ENCODE measurements around the gene KRTAP19-4.
A peak's percentile ranks its signal among the peaks of the same experiment; 100 is the strongest.

Gene KRTAP19-4

GRCh38 chr21:30497065-30497464 lies at the start of gene KRTAP19-4:
TSS of gene KRTAP19-4 (minus strand) at chr21:30497165. CDS start at chr21:30497110, 55 bp downstream.
- DNase-seq: no peak

GRCh38 chr21:30541764-30542163 lies 44.8 kb upstream of the KRTAP19-4 start, which contains the start of gene KRTAP19-6:
TSS of gene KRTAP19-6 (minus strand) at chr21:30541864. CDS start at chr21:30541833, 31 bp downstream.
- DNase-seq: no peak

- no peak for DNase-seq
Measured at GRCh38 chr21:30518876-30519275, 21.9 kb upstream of the KRTAP19-4 start.

- DNase-seq: no peak
Measured at GRCh38 chr21:30515681-30516080, 18.7 kb upstream of the KRTAP19-4 start.

GRCh38 chr21:30505621-30506205 lies 8.7 kb upstream of the KRTAP19-4 start:
- peak in 1 of 2 experiments; percentile 3 for DNase-seq

GRCh38 chr21:30502041-30502440 lies 5.1 kb upstream of the KRTAP19-4 start, which contains the start of gene KRTAP19-5:
TSS of gene KRTAP19-5 (minus strand) at chr21:30502141. CDS start at chr21:30502090, 51 bp downstream.
- DNase-seq: no peak

GRCh38 chr21:30491963-30492428 lies 5.0 kb downstream of the KRTAP19-4 start, which contains the start of gene KRTAP19-3:
TSS of gene KRTAP19-3 (minus strand) at chr21:30492013. CDS start at chr21:30491957, 56 bp downstream.
- no peak for DNase-seq

GRCh38 chr21:30487336-30487735 lies 9.6 kb downstream of the KRTAP19-4 start, which contains the start of gene KRTAP19-2:
TSS of gene KRTAP19-2 (minus strand) at chr21:30487436. CDS start at chr21:30487348, 88 bp downstream.
- no peak for DNase-seq

GRCh38 chr21:30486180-30486579 lies 10.8 kb downstream of the KRTAP19-4 start:
- DNase-seq: no peak

GRCh38 chr21:30482130-30482529 lies 14.8 kb downstream of the KRTAP19-4 start:
- DNase-seq: no peak

GRCh38 chr21:30480145-30480544 lies 16.8 kb downstream of the KRTAP19-4 start, which contains the start of gene KRTAP19-1:
TSS of gene KRTAP19-1 (minus strand) at chr21:30480367. CDS start at chr21:30480317, 50 bp downstream.
- DNase-seq: no peak

- DNase-seq: no peak
Measured at GRCh38 chr21:30479259-30479658, 17.7 kb downstream of the KRTAP19-4 start.

GRCh38 chr21:30478004-30478403 lies 19.0 kb downstream of the KRTAP19-4 start:
- DNase-seq: no peak

- no peak for DNase-seq
Measured at GRCh38 chr21:30468900-30469714, 27.9 kb downstream of the KRTAP19-4 start.

- DNase-seq: peak in 1 of 2 experiments; percentile 31
Measured at GRCh38 chr21:30463713-30464112, 33.3 kb downstream of the KRTAP19-4 start.

GRCh38 chr21:30448514-30448913 lies 48.5 kb downstream of the KRTAP19-4 start:
- no peak for DNase-seq

- no peak for DNase-seq
Measured at GRCh38 chr21:30447056-30447455, 49.9 kb downstream of the KRTAP19-4 start.

Data from SW 1271 (cell line).